Measurements from ENCODE around the gene AKAP17A. TPM values are rescaled to one million over a fixed set of nuclear protein-coding genes. Genes with fewer than 3 reads are reported as not detected.

AKAP17A gene
- total RNA-seq, 1 experiment from 2014 or later, result 39.9 TPM

DNA sequence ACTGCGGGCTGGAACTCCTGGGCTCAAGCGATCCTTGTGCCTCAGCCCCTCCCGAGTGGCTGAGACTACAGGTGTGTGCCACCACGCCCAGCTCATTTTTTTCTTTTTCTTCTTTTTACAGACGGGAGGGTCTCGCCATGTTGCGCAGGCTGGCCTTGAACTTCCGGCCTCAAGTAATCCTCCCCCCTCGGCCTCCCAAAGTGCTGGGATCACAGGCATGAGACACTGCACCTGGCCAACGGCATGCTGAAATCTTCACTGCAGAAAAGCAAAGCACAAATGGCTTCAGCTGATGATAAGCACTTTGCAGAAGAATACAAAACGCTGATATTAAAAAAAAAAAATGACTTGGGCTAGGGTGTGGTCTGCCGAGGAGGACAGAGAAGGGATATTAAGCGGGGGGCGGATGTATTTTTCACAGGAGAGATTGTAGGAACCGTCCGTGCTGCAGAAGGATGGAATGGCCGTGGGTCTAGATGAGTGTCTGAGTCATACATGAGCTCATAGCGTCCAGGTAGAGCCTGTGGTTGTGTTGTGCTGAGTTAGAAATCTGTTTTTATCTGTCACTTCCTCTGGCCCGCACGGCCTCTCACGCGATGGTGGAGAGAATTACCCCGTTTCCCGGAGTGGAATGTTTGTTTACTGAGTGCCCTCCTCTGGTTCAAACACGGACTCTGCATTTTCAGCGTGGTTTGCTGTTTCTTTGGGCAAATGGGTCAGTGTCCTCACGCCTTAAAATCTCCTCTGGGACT lies 8.5 kb upstream of the AKAP17A start:
- Mint-ChIP-seq H3K27ac (ENCODE audit: unreplicated experiment) (peak overlapping the region; percentile 31), H3K4me1 (ENCODE audit: low read depth, unreplicated experiment) (peaks cover 15% of the 10 kb centered on the region), H3K4me3 (ENCODE audit: low read depth, unreplicated experiment) (peak overlapping the region; percentile 54), H3K9me3 (ENCODE audit: low read depth, unreplicated experiment) (no peaks in the 10 kb centered on the region), H3K27me3 (ENCODE audit: unreplicated experiment) (no peaks in the 10 kb centered on the region), H3K36me3 (ENCODE audit: insufficient read depth, unreplicated experiment) (no peaks in the 10 kb centered on the region)
- no TSS peak for BruUV-seq (replicated peaks)
- peak; percentile 38 for DNase-seq
- intact Hi-C loops (cut with micrococcal nuclease; ENCODE audit: unreplicated experiment), result loop anchor here (5.0 kb wide), 1 partner anchor 131 kb away; the partner anchor contains the start of gene ASMTL
- CTCF ChIA-PET, result no interaction called here
- TF ChIP-seq, protein P1, sequence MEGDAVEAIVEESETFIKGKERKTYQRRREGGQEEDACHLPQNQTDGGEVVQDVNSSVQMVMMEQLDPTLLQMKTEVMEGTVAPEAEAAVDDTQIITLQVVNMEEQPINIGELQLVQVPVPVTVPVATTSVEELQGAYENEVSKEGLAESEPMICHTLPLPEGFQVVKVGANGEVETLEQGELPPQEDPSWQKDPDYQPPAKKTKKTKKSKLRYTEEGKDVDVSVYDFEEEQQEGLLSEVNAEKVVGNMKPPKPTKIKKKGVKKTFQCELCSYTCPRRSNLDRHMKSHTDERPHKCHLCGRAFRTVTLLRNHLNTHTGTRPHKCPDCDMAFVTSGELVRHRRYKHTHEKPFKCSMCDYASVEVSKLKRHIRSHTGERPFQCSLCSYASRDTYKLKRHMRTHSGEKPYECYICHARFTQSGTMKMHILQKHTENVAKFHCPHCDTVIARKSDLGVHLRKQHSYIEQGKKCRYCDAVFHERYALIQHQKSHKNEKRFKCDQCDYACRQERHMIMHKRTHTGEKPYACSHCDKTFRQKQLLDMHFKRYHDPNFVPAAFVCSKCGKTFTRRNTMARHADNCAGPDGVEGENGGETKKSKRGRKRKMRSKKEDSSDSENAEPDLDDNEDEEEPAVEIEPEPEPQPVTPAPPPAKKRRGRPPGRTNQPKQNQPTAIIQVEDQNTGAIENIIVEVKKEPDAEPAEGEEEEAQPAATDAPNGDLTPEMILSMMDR (IDR thresholded peaks at IDR 0.05; ENCODE audit: unreplicated experiment), result no peak

DNA sequence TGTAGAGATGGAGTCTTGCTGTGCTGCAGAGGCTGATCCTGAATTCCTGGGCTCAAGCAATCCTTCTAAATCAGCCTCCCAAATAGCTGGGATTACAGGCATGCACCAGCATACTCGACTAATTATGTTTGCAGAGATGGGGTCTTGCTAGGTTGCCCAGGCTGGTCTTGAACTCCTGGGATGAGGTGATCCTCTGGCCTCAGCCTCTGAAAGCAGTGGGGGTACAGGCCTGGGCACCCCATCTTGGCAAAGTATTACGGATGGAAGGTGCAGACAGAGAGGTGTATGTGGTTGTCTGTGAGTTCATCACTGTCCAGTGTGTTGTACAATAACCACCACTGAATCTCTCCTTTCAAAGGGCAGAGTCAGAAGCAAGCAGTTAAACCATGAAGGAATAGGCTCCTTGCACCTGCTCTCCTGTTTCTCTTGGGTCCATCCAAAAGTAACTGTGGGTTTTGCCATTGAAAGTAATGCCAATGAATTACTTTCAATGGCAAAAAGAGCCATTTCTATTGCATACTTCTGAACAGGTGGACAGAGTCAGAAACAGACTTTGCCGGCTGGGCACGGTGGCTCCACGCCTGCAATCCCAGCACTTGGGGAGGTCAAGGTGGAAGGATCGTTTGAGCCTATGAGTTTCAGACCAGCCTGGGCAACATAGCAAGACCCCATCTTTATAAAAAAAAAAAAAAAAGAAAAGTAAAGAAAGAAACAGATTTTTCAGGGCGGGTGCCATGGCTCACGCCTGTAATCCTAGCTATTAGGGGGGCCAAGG lies 7.0 kb upstream of the AKAP17A start:
- Mint-ChIP-seq H3K27me3 (ENCODE audit: unreplicated experiment) (no peaks in the 10 kb centered on the region), H3K36me3 (ENCODE audit: insufficient read depth, unreplicated experiment) (no peaks in the 10 kb centered on the region), H3K4me3 (ENCODE audit: low read depth, unreplicated experiment) (no peak overlapping the region), H3K9me3 (ENCODE audit: low read depth, unreplicated experiment) (no peaks in the 10 kb centered on the region), H3K4me1 (ENCODE audit: low read depth, unreplicated experiment) (peaks cover 15% of the 10 kb centered on the region), H3K27ac (ENCODE audit: unreplicated experiment) (no peak overlapping the region)
- no TSS peak for BruUV-seq (replicated peaks)
- CTCF ChIA-PET, result no interaction called here
- TF ChIP-seq, protein P1 (IDR thresholded peaks at IDR 0.05; ENCODE audit: unreplicated experiment), result no peak
- DNase-seq, result no peak
- intact Hi-C loops (cut with micrococcal nuclease; ENCODE audit: unreplicated experiment), result loop anchor here (5.0 kb wide), 1 partner anchor 132 kb away; the partner anchor contains the start of gene ASMTL

DNA sequence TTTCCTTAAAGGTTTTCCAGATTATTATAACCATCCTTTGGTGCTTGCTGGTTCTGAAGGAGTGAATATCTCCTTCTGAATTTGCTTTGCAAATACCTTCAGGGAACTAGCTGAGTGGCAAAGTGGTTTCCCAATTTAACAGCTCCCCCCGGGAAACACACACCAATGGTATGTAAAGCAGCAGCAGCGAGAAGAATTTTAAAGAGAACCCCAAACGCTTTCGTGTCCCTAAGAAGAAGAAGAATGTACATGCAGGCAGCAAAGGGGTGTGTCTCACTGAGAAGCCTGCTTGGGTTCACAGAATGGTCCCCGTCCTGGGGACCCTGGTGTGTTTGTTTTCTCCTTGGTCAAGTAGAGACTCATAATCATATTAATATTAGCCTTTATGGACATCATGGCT lies 4.2 kb upstream of the AKAP17A start:
- H3K4me3 Mint-ChIP-seq (ENCODE audit: low read depth, unreplicated experiment), result no peak overlapping the region
- H3K4me1 Mint-ChIP-seq (ENCODE audit: low read depth, unreplicated experiment), result peaks cover 15% of the 10 kb centered on the region
- no peak for DNase-seq
- intact Hi-C loops (cut with micrococcal nuclease; ENCODE audit: unreplicated experiment), result no loop called here
- TF ChIP-seq, protein P1 (IDR thresholded peaks at IDR 0.05; ENCODE audit: unreplicated experiment), result no peak
- BruUV-seq (replicated peaks), result no TSS peak
- no peaks in the 10 kb centered on the region for H3K27me3 Mint-ChIP-seq (ENCODE audit: unreplicated experiment)
- no peak overlapping the region for H3K27ac Mint-ChIP-seq (ENCODE audit: unreplicated experiment)
- CTCF ChIA-PET, result no interaction called here
- H3K9me3 Mint-ChIP-seq (ENCODE audit: low read depth, unreplicated experiment), result no peaks in the 10 kb centered on the region
- peaks cover 11% of the 10 kb centered on the region for H3K36me3 Mint-ChIP-seq (ENCODE audit: insufficient read depth, unreplicated experiment)

DNA sequence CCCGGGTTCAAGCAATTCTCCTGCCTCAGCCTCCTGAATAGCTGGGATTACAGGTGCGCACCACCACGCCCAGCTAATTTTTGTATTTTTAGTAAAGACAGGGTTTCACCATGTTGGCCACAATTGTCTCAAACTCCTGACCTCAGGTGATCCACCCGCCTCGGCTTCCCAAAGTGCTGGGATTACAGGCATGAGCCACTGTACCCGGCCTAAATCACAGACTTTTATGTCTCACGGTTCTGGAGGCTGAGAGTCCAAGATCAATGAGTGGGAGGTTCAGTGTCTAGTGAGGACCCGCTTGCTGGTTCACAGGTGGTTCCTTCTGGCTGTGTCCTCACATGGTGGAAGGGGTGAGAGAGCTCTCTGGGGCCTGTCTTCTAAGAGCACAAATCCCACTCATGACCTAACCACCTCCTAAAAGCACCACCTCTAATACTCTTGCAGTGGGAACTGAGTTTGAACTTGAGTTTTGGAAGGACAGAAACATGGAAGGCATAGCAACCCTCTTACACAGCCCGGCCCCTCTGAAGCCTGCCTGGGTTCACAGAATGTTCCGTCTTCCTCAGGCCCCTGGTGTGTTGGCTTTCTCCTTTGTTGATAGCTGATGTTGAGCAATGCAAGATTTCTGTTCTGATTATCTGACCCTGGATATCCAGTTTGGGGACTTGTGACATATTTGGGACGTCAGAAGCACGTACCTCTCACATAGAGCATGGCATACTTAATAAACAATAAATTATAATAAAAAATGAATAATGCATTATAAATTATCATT lies 1.9 kb upstream of the AKAP17A start:
- Mint-ChIP-seq H3K27ac (ENCODE audit: unreplicated experiment) (no peak overlapping the region), H3K9me3 (ENCODE audit: low read depth, unreplicated experiment) (no peaks in the 10 kb centered on the region), H3K4me3 (ENCODE audit: low read depth, unreplicated experiment) (no peak overlapping the region), H3K4me1 (ENCODE audit: low read depth, unreplicated experiment) (no peaks in the 10 kb centered on the region), H3K36me3 (ENCODE audit: insufficient read depth, unreplicated experiment) (peaks cover 35% of the 10 kb centered on the region), H3K27me3 (ENCODE audit: unreplicated experiment) (no peaks in the 10 kb centered on the region)
- BruUV-seq (replicated peaks), result no TSS peak
- intact Hi-C loops (cut with micrococcal nuclease; ENCODE audit: unreplicated experiment), result no loop called here
- CTCF ChIA-PET, result no interaction called here
- no peak for DNase-seq
- TF ChIP-seq, protein P1 (IDR thresholded peaks at IDR 0.05; ENCODE audit: unreplicated experiment), result no peak

Data from Calu3 (cell line).